Esophagus muscularis mucosa (tissue), 4 donors: ENCODE measurements around the gene KCNQ4. TPM values are rescaled to one million over a fixed set of nuclear protein-coding genes. Genes with fewer than 3 reads are reported as not detected.

Source experiments
- DNase-seq: peaks from one replicate; pipeline ENCODE4 v3.0.0-alpha.2; 2017; ENCODE audit errors: extremely low spot score
- H3K27ac ChIP-seq, 4 donors: fragments of 200-600 bp; sonication (generic); replicated peaks in 1 of 4; 1 replicate in 3 of 4; 2 replicates in 1 of 4; pipeline ENCODE4 v1.5.1; 2016 to 2019; ENCODE audit warnings: mild to moderate bottlenecking in 1 of 4
- H3K27me3 ChIP-seq, 4 donors: fragments of 200-600 bp; sonication (generic); one replicate each; pipeline versions ENCODE4 v1.5.1 to v1.6.0; 2016 to 2019
- H3K36me3 ChIP-seq, 4 donors: fragments of 200-600 bp; sonication (generic); one replicate each; pipeline ENCODE4 v1.5.1; 2016 to 2019
- H3K4me1 ChIP-seq, 4 donors: fragments of 200-600 bp; sonication (generic); one replicate each; pipeline ENCODE4 v1.5.1; 2016 to 2019
- H3K4me3 ChIP-seq, 4 donors: fragments of 200-600 bp; sonication (generic); 1 replicate in 2 of 4; 2 replicates in 2 of 4; pipeline ENCODE4 v1.5.1; 2016 to 2019; ENCODE audit warnings: mild to moderate bottlenecking in 4 of 4, moderate library complexity in 1 of 4
- H3K9me3 ChIP-seq, 4 donors: fragments of 200-600 bp; sonication (generic); 1 replicate in 3 of 4; 2 replicates in 1 of 4; pipeline ENCODE4 v1.5.1; 2016 to 2019
- CTCF ChIP-seq, 3 experiments: fragments of 200-600 bp in 2 of 3; fragments of 450-650 bp in 1 of 3; sonication (generic) in 2 of 3; IDR thresholded peaks; one replicate each; pipeline ENCODE4 v1.5.1; 2017 to 2019; ENCODE audit warnings: antibody characterized with exemption in 3 of 3, mild to moderate bottlenecking in 2 of 3, moderate library complexity in 1 of 3
- EP300 ChIP-seq: sonication (generic); formaldehyde crosslinking; IDR thresholded peaks from one replicate; pipeline ENCODE4 v1.6.1; 2017; ENCODE audit warnings: antibody characterized with exemption
- POLR2A ChIP-seq: fragments of 450-650 bp; IDR thresholded peaks from one replicate; pipeline ENCODE4 v1.6.1; 2017; ENCODE audit warnings: antibody characterized with exemption, moderate library complexity, mild to moderate bottlenecking, low read depth
- POLR2AphosphoS5 ChIP-seq, 2 donors: sonication (generic); formaldehyde crosslinking; IDR thresholded peaks; one replicate each; pipeline ENCODE4 v1.6.1; 2017; ENCODE audit warnings: antibody characterized with exemption in 2 of 2
- WGBS: methylation state at CpG from one replicate; pipeline ENCODE4 v1.1.5; 2018; 5-methylcytosine and 5-hydroxymethylcytosine counted together
- intact Hi-C: fragments of 100-400 bp; cut with DNase I; formaldehyde crosslinking; loops from one replicate; pipeline ENCODE4 v1.15.1; 2023
- total RNA-seq, 4 donors: library from RNA; depleted of rRNA; stranded (reverse); fragments of >200 nt; gene quantifications; one replicate each; pipeline versions ENCODE4 v1.1.0 to v1.2.1, GENCODE V29; 2016

Gene KCNQ4
- total RNA-seq, 4 donors from 2014 or later = 9.3 to 22.0 (median 17.1) TPM

- TF ChIP-seq EP300 = no peak
- no peak for TF ChIP-seq POLR2AphosphoS5 (IDR thresholded peaks at IDR 0.05)
- no peak for TF ChIP-seq CTCF (IDR thresholded peaks at IDR 0.05)
- TF ChIP-seq POLR2A = no peak
- H3K9me3 ChIP-seq = no peaks in the 10 kb centered on the region
- H3K4me3 ChIP-seq = peak overlapping the region in 1 of 4 donors; percentile 7
- intact Hi-C loops = no loop called here
- H3K36me3 ChIP-seq = no peaks in the 10 kb centered on the region
- peaks cover 0 to 6% (median 0%) of the 10 kb centered on the region in 4 donors for H3K27me3 ChIP-seq
- peak overlapping the region; percentile 88 to 91 (median 90) for H3K27ac ChIP-seq
- DNase-seq = no peak
- 56% methylated on average over 13 of the region's 19 CpGs for WGBS
- H3K4me1 ChIP-seq = peaks cover 23 to 91% (median 89%) of the 10 kb centered on the region in 4 donors
These were observed 4.4 kb downstream of the KCNQ4 start for GRCh38 chr1:40787737-40788560.

- Histone ChIP-seq H3K4me3 (no peak overlapping the region), H3K4me1 (peaks cover 17 to 93% (median 87%) of the 10 kb centered on the region in 4 donors), H3K27ac (peak overlapping the region; percentile 60 to 91 (median 88)), H3K27me3 (no peaks in the 10 kb centered on the region), H3K36me3 (no peaks in the 10 kb centered on the region), H3K9me3 (no peaks in the 10 kb centered on the region)
- WGBS = 82% methylated on average over 8 of the region's 17 CpGs
- TF ChIP-seq POLR2A (no peak), POLR2AphosphoS5 (IDR thresholded peaks at IDR 0.05) (no peak), CTCF (IDR thresholded peaks at IDR 0.05) (no peak), EP300 (no peak)
- no peak for DNase-seq
- intact Hi-C loops = no loop called here
These were observed 5.2 kb downstream of the KCNQ4 start for GRCh38 chr1:40788561-40789341.

GRCh38 chr1:40789342-40789598 is 5.7 kb downstream of the KCNQ4 start:
- no peak for DNase-seq
- peaks cover 16 to 97% (median 91%) of the 10 kb centered on the region in 4 donors for H3K4me1 ChIP-seq
- intact Hi-C loops = no loop called here
- H3K4me3 ChIP-seq = no peak overlapping the region
- no peaks in the 10 kb centered on the region for H3K36me3 ChIP-seq
- TF ChIP-seq POLR2A (no peak), CTCF (IDR thresholded peaks at IDR 0.05) (no peak), POLR2AphosphoS5 (IDR thresholded peaks at IDR 0.05) (no peak), EP300 (no peak)
- WGBS = 65% methylated on average over 2 of the region's 2 CpGs
- H3K27me3 ChIP-seq = no peaks in the 10 kb centered on the region
- no peaks in the 10 kb centered on the region for H3K9me3 ChIP-seq
- peak overlapping the region; percentile 60 to 91 (median 88) for H3K27ac ChIP-seq

- peak overlapping the region; percentile 60 to 91 (median 88) for H3K27ac ChIP-seq
- H3K27me3 ChIP-seq = no peaks in the 10 kb centered on the region
- no peaks in the 10 kb centered on the region for H3K9me3 ChIP-seq
- no peak for DNase-seq
- no peaks in the 10 kb centered on the region for H3K36me3 ChIP-seq
- WGBS = 71% methylated on average over 13 of the region's 13 CpGs
- no peak overlapping the region for H3K4me3 ChIP-seq
- intact Hi-C loops = no loop called here
- no peak for TF ChIP-seq POLR2AphosphoS5 (IDR thresholded peaks at IDR 0.05)
- no peak for TF ChIP-seq CTCF (IDR thresholded peaks at IDR 0.05)
- TF ChIP-seq POLR2A = no peak
- no peak for TF ChIP-seq EP300
- peaks cover 12 to 97% (median 91%) of the 10 kb centered on the region in 4 donors for H3K4me1 ChIP-seq
These were observed 6.3 kb downstream of the KCNQ4 start for GRCh38 chr1:40789661-40790430.
